Measurements from ENCODE around the gene CDK4.
A peak's percentile ranks its signal among the peaks of the same experiment; 100 is the strongest.
"Not testable (repeated sequence)": the region's sequence is repeated elsewhere in the genome, so short reads cannot be mapped to it uniquely, and the experiment has no call there.

Gene CDK4

DNA sequence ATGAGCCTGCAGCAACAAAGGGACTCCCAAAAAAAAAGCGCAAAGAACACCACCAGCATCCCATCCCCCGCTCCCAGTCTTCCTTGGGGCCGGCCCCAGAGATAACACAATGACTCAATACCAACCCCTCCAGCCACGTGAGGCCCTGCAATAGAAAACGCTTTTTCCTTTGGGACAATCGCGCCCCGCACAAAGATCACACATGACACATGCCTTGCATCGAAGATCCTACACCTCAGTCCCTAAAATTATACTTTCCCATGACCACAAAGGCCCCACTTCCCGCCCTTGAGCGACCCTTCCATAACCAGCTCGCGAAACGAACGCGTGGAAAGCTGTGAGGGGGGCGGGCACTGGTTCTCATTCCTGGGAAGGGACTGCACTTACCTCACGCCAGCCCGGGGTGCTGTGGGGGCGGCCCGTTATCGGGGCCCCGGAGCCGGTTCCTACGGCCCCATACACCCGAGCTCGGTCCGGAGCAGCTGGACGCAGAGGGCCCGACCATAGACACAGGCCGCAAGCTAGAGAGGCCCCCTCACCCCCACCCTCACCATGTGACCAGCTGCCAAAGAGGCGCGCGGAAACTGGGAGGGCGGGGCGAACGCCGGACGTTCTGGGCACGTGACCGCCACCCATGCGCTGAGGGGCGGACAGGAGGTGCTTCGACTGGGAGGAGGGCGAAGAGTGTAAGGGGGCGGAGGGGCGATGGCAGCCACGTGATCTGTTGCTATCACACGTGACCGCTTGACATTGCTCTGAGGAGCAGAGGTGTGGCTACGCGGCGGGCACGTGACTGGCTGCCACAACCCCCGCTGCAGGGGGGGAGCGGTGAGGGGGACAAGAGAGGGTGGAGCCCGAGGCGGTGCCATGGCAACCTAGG is at the start of gene CDK4:
CDK4 (minus strand) TSS at position 523 of the 880 bp plus-strand sequence. CDS start 593 bp downstream, outside the sequence.
- peak; percentile 99 for DNase-seq (ENCODE audit: low spot score)

DNA sequence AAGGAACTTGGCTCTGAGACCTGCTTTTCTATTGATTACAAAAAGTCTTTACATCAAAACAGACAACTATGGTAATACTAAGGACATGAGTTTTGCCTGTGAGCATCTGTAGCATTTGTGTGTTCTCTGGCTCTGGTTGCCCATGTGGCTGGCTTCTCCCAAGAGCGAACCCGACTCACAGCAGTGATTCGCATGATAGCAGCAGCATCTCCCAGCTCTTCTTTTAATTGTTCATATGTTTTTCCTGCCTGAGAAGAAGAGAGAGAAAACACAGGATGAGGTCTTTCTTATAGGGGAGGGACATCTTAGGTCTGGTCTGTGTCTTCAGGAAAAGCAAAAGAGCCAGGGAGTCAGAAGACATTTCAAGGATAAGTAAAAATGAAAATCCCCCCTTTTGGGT is 48.9 kb upstream of the CDK4 start:
- no peak for DNase-seq (ENCODE audit: low spot score)

DNA sequence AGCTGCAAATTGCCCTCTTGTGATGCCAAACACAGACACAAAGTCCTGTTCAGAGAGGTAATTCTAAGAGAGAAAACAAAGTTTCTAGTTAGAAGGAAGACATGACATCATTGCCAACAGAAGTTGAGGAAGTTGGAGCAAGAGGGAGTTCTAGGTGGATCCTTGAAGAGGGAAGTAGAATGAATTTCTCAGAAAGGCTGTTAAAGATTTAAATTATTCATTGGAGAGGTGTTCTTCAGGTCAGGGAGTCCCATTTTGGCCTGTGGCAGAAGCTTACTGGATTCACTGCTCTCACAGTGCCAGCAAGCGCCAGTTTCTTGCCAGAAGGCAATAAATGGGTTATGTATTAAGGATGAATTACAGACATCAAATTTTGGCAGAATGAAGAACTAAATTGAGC is 45.8 kb upstream of the CDK4 start:
- DNase-seq (ENCODE audit: low spot score): no peak

DNA sequence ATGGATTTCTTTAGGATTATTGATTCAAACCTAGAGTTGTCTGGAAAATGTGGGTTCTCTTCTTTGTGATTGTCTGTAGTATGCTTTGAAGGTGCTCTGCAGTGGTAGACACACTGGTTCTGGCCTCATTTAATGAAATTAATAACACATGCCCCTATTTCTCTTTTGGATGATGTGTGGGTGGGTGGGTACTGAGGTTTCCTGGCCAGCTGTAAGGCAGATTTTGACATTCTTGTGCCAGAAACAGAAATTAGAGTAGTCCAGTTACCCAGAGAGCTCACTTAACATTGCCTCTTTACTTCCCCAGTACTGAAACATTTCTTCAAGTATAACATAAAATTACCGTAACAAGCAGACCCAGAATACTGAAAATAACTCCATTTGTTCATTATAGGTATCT is 44.9 kb upstream of the CDK4 start:
- no peak for DNase-seq (ENCODE audit: low spot score)

DNA sequence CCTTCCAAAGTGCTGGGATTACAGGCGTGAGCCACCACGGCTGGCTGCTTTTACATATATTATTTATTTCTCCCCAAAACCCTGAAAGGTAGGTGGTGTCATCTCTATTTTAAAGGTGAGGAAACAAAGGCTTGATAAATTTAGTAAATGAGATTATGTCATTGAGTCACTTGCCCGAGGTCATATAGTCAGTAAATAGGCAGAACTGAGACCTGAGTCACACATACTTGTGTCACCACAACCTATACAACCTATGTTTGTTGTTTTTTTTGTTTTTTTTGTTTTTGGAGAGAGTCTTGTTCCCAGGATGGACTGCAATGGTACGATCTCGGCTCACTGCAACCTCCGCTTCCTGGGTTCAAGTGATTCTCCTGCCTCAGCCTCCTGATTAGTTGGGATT is 43.2 kb upstream of the CDK4 start:
- no peak for DNase-seq (ENCODE audit: low spot score)

DNA sequence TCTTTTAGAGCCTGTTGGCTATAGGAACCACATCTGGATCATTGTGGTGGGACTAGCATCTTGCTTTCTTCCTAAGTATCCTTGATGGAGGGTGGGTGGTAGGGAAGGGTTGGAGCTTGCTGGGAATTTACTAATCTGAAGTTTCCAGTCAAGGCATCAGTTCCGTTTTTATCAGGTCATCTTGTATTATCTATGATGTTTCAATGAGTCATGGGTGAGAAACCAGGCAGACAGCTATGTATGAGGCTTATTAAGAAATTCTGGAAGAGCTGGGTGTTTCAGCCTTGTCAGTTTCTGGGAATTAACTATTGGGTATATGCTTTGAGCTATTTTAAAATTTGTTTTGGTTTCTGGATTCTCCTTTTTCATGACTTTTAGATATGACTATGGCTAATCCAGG is 41.8 kb upstream of the CDK4 start:
- no peak for DNase-seq (ENCODE audit: low spot score)

DNA sequence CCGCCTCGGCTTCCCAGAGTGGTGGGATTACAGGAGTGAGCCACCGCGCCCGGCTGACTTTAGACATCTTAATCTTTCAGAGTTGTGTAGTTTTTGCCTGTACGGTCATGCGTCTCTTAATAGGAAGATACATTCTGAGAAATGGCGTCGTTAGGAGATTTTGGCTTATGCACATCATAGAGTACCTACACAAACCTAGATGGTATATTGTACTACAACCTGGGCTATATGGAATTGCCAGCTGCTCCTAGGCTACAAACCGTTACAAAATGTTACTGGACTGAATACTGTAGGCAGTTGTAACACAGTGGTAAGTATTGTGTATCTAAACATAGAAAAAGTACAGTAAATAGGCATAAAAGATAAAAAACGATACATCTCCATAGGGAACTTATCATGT is 31.8 kb upstream of the CDK4 start:
- no peak for DNase-seq (ENCODE audit: low spot score)

DNA sequence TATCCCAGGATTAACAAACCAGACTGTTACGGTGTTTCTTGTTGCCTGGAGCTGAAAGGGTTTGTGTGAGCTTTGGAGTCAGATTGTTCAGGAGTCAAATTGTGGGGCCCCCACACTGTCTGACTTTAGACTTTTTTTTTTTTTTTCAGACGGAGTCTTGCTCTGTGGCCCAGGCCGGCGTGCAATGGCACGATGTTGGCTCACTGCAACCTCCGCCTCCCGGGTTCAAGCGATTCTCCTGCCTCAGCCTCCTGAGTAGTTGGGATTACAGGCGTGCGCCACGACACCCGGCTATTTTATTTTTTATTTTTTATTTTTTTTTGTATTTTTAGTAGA is 31.3 kb upstream of the CDK4 start:
- DNase-seq (ENCODE audit: low spot score): no peak

DNA sequence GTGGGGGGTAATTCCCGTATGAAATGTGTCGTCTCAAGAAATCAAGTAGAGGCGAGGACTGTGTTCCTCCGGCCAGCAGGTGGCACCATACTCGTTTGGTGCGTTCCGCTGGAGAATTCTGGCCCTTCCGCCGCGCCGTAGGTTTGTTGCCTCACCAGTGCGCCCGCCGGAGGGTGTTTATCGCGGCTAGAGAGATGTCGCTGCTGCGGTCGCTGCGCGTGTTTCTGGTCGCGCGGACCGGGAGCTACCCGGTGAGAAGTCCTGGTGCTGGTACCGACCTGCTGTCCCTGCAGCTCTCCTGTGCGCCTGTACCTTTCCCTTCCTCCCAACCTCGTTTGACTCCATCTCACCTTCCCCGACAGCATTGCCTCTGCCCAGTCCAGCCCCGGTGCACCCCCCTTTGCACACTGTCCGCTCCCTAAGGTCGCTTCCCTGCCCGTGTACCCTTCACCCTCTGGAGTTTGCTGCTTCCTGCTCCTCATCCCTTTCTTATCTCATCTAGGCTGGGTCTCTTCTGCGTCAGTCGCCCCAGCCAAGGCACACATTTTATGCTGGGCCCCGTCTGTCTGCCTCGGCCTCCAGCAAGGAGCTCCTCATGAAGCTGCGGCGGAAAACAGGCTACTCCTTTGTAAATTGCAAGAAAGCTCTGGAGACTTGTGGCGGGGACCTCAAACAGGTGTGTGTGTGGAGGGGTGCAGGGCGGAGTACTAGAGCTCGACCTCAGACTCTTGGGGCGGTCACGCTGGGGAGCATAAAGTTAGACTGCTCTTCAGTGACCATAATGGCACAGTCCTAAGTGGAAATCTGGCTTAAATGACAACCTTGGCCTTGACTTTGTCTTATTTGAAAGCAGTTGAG is 30.7 kb upstream of the CDK4 start, which contains the start of gene TSFM:
TSFM (plus strand) TSS at position 180 of the 858 bp plus-strand sequence; CDS start at position 195, 15 bp downstream.
- DNase-seq (ENCODE audit: low spot score): peak; percentile 97

DNA sequence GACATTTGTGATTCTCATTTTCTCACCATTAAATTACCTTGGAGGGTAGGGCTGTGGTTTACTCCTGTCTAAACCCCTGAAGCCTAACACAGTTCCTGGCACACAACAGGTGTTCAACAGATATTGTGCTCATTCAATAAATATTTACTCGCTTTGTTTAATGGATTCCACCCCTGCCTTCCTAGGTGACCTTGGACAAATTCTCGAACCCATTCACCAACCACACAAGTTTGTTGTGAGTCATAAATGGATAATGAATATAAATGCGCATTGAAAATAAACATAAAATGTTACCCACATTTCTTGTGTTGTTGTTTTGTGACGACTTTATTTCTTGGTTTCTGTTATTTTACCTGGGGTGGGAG is 30.1 kb upstream of the CDK4 start:
- no peak for DNase-seq (ENCODE audit: low spot score)

DNA sequence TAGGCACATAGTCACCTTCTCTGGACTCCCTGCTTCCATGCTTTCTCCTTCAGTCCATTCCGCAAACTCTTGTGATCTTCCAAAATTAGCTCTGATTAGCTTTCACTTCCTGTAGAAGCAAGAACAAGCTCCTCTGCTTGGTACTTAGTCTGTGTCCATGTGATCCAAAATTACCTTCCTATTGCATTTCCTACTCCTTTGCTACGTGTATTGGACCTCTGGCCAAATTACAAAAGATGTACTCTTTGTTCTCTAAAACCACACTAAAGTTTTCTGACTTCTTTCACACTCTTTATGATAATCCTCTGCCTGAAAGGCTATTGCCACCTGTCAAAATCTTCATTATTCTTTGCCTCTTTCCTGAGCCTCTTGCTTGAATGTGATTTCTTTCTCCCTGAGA is 29.7 kb upstream of the CDK4 start:
- DNase-seq (ENCODE audit: low spot score): no peak

DNA sequence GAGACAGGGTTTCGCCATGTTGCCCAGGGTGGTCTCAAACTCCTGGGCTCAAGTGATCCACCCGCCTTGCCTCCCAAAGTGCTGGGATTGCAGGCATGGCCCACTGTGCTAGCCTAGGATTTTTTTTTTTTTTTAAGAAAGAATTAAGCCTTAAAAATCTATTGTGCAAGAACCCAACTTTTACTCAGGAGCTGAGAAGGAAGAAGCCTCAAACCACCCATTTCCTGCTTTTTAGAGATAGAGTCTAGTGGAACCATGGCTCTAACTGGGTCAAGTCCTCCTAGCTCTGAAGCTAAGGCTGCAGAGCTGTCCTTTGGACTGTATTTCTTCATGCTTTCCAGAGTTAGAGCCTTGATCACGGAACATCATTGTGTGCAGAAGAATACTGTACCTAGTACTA is 29.1 kb upstream of the CDK4 start:
- no peak for DNase-seq (ENCODE audit: low spot score)

DNA sequence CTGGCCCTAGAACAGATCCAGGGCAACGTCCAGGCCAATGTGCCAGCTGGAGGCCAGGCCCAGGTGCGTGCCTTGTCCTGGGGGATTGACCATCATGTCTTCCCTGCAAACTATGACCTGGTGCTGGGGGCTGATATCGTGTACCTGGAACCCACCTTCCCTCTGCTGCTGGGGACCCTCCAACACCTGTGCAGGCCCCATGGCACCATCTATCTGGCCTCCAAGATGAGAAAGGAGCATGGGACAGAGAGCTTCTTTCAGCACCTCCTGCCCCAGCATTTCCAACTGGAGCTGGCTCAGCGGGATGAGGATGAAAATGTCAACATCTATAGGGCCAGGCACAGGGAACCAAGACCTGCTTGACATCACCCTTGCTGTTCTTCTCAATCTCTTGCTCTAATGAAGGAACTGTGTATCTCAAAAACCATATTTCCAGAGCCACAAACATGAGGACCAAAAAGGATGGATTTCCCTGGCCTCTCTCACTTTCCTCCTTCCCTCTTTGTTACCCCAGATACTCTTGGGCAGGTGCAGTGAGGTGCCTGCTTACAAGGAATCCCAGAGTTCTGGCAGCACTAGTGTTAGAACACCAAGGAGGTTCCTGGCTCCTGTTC is 28.3 kb upstream of the CDK4 start:
- DNase-seq (ENCODE audit: low spot score): no peak

DNA sequence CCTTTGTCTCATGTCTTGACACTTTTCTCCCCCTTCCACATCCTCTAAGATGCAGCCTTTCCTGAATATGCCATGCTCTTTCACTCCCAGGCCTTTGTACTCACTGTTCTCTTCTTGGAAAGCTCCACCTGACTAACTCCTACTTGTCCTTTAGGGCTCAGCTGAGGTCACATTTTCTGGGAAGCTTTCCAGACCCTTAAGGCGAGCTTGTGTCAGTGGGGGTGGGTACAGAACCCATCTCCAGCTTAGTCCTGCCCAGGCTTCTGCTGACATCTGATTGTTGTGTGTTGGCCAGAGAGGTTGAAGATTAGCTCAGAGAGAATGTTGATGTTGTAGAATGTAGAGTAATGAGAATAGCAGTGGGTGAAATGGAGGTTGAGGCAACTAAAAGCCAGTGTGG is 27.6 kb upstream of the CDK4 start:
- DNase-seq (ENCODE audit: low spot score): no peak

DNA sequence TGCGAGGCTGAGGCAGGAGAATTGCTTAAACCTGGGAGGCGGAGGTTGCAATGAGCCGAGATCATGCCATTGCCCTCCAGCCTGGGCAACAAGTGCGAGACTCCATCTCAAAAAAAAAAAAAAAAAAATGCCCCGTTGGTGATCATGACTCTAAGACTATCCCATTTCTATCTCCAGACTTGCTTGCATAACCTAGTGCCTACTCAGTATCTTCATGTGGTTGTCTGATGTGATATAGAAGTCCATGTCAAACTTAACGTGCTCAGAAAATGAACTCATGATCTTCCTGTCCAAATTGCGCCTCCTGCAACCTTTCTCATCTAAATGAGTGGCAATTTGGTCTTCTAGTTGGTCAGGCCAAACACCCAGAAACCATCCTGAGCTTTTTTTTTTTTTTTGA is 25.8 kb upstream of the CDK4 start:
- no peak for DNase-seq (ENCODE audit: low spot score)

DNA sequence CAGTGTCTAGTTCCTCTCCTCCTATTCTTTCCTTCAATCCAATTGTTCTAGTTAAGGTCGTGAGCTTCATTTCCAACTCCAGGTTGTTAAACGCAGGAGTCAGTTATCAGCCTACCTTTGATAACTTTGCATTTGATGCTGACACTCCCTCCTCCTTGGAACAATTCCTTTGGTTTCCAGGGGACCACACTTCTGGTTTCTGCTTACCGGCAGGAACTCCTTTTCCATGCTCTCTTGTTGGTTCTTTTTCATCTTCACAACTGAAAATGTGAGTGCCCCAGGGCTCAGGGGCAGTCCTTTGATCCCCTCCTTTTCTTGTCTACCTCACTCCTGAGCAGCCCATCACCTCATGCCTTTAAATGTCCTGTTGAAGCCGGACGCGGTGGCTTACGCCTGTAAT is 25.3 kb upstream of the CDK4 start:
- DNase-seq (ENCODE audit: low spot score): no peak

DNA sequence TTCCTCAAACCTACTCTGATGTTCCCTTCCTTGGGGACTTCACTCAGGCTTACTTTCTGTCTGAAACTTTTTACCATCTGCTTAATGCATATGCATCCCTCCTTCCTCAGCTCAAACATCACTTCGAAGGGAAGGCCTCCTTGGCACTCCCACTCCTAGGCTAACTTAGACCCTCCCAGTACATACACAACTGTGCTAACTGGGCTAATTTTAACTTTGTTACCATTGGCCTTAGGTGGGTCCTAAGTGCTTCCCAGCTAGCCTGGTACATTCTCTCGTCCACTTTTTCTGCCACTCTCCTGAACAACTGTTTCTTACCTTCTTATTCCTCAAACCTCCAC is 24.1 kb upstream of the CDK4 start:
- DNase-seq (ENCODE audit: low spot score): no peak

DNA sequence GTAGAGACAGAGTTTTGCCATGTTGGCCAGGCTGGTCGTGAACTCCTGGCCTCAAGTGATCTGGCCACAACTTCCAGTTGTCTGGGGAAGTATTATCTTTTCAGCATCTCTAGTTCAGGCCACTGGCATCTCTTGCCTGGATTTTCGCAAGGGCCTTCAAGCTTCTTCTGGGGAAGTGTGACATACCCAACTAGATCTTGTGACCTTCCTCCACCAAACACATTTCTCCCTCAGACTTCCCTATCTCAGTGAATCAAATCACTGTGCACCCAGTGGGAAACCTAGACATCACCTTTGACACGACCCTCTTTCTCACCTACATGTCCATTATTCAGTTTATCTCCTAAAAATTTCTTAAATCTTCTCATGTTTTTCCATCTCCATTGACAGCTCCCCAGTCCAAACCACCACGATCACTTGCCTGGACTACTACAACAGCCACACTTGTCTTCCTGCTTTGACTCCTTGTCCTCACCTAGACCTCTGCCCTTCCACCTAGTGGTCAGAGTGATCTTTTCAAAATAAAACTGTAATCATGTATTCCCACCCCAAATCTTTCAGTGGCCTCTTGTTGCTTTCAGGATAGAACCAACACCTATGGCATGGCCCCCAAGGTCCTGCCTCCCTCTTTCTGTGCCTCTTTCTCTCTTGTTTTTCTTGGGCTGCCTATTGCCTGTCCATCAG is 23.6 kb upstream of the CDK4 start:
- no peak for DNase-seq (ENCODE audit: low spot score)

DNA sequence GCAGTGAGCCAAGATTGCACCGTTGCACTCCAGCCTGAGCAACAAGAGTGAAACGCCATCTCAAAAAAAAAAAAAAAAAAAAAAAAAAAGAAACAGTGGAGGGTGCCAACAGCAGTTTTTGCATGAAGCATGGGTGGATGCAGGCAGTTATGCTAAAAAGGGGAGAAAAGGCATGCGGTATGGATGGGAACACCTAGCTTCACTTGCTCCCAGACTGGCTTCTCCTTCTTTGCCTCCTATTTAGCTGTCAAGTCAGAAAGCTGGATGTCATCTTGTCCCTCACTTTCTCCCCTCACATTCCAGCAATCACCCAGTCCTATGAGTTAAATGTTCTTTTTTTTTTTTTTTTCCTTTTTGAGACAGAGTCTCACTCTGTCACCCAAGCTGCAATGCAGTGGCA is 22.9 kb upstream of the CDK4 start:
- DNase-seq (ENCODE audit: low spot score): no peak

DNA sequence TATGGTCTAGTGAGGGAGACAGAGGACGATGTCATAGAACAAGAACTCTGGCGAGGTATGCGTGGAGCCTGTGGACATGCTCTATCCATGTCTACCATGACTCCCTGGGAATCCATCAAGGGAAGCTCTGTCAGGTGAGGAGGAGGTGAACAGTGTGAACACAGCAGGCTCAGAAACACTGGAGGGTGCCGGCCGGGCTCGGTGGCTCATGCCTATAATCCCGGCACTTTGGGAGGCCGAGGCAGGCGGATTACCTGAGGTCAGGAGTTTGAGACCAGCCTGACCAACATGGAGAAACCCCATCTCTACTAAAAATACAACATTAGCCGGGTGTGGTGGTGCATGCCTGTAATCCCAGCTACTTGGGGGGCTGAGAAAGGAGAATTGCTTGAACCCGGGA is 22.5 kb upstream of the CDK4 start:
- DNase-seq (ENCODE audit: low spot score): not testable (repeated sequence)

DNA sequence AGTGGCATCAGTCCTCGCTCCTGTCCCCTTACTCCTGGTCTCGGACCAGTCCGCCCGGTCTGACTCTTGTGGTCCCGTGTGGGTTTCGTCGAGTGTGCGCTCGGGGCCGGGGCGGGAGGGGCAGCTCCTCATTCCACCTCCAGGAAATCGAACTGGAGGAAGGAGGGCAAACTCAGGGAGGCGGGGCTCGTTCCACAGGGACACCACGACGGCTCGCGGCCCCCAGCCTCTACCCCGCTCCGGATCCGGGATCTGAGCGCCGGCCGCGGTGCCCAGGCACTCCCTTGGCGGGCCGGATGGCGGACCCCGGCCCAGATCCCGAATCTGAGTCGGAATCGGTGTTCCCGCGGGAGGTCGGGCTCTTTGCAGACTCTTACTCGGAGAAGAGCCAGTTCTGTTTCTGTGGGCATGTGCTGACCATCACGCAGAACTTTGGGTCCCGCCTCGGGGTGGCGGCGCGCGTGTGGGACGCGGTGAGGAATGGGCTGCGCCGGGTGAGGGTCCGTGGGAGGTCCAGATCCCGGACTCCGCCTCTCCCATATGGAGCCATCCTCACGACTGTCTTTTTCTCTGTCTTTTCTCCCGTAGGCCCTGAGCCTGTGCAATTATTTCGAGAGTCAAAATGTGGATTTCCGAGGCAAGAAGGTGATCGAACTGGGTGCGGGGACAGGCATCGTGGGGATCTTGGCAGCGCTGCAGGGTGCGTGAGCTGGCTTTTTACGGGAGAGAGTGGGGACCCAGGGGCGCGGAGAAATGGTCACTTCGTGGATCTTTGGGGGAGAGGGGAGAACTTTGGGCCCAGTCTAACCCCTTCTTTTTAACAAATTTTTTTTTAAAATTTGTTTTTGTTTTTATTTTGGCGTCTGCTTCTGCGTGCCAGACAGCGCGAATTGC is 20.6 kb upstream of the CDK4 start, which contains the start of gene EEF1AKMT3:
EEF1AKMT3 (plus strand) TSS at position 186 of the 894 bp plus-strand sequence; CDS start at position 297, 111 bp downstream.
- peak; percentile 83 for DNase-seq (ENCODE audit: low spot score)

Measured in left forelimb (tissue), 1 donor.